Urothelium cell line (cell line): ENCODE measurements around the gene CKB.

Source experiments
- DNase-seq: peaks from one replicate; pipeline ENCODE4 v3.0.0; 2011; ENCODE audit warnings: low spot score, mixed read lengths
- FAIRE-seq: peaks from 2 replicates; lab custom pipeline; 2011; peaks lifted over from hg19 to GRCh38; lab: Jason Lieb, UNC

The CKB gene

DNA sequence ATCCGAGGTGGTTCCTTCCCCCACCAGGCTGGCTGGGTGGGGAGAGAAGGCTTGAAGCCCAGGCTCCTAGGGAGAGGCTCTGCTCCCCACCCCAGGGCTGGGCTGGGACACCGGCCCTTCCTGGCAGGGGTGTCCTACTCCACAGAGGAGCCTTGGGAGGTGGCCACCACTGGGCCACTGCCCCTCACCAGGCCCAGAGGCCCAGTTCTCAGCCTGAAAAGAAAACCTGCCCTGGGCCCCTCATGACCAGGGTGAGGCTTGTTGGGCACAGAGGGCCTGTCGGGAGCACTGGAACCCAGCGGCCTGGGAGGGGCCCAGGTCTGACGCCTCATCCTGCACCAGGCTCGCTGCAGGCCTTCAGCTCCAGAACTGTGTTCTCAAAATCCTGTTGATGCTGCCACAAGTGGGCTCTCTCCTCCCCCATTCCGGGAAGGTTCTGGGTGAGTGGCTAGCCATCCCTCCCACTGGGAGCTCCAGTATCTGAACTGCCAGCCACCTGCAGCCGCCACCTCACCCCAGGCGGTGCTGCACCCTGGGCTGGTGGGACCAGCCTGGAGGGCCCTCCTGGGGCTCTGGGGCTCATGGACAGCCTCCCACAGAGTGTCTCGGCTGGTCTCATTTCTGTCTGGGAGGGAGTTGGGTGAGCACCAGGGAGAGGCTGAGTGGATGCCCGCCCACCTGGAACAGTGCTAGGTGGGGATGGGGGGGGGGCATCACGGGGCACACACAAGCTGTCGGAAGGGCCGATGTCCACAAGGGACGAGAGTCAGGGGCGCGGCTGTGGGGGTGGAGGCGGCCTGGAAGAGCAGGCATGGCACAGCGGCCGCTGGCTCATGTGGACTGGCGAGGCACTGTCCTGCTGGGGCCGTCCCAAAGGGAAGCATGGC, 28.1 kb upstream of the CKB start:
- DNase-seq (no peak), FAIRE-seq (no peak)

DNA sequence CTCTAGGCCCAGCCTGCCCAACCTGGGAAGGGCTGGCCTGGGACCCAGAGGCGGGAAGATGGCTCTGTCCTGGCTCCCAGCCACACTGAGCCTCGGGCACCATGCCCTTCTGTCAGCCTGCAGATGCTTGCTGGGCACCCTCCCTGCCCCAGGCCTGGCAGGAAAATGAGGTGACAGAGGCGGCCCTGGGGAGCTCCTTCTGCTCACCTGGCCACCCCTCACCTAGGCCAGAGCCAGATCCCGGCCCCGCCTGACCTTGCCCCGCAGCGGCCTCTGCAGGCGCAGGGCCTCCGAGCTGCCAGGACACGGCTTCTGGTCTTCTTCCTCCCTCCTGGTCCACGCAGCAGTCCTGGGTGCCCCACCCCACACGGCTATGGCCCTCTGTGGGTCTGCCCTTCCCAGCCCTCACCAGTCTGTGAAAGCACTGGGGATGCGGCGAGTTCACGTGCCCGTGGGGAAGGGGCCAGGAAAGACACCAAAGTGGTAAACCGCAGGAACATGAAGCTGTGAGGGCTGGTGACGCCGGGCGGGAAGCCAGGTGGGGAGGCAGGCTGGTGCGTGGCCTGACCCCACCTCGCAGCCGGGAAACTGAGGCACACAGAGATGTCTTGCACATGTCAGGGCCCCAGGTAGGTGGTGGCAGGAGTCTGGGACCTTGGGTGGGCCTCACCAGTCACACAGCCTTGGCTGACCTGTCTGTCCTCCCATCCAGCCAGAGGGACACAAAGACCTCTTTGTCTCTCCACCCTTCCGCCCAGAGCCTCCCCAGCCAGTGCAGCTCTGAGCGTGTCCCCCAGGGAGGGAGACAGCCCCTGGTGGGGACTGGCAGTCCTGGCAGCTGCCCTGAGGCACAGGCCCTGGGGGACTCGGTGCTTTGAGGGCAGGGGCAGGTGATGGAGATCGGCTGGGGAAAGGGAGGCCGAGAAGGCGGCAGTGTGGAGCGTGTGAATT, 27.0 kb upstream of the CKB start:
- FAIRE-seq (no peak), DNase-seq (no peak)

DNA sequence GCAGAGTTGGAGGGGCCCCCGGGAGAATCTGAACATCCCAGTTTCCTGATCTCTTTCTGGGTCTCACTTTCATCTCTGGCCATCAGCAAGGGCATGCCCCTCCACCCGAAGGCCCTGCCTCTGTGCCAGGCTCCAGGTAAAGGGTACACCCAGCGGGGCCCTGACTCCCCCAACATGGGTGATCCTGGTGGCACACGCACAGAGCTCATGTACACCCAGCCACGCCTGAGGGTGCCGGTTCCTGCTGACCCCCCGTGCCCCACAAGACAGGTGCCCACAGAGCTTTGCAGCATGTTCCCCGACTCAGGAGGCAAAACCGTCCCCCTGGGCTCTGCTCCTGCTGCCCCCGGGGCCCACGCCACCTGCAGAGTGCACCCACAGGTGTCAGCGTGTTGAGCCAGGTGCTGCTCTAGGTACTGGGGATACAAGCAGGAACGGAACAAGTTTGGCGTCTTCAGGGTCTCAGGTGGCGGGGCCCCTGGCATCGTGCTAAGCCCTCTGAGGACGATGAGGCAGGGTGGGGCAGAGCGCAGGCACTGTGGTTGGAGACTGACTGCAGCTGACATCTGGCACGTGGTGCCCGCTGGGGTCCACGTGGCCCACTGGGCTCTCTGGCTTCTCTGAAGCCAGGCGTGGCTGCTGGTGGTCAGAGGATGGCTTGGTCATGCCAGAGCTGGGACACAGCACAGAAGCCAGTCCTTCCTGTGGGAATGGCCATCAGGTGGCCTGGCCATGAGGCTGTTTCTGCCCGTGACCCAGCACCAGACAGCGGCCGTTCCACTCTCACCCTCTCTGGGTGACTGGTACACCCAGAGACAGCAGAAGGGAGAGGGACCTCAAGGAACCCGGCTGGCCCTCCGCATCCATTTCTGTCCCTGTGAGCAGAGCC, 26.1 kb upstream of the CKB start:
- FAIRE-seq (no peak), DNase-seq (no peak)

DNA sequence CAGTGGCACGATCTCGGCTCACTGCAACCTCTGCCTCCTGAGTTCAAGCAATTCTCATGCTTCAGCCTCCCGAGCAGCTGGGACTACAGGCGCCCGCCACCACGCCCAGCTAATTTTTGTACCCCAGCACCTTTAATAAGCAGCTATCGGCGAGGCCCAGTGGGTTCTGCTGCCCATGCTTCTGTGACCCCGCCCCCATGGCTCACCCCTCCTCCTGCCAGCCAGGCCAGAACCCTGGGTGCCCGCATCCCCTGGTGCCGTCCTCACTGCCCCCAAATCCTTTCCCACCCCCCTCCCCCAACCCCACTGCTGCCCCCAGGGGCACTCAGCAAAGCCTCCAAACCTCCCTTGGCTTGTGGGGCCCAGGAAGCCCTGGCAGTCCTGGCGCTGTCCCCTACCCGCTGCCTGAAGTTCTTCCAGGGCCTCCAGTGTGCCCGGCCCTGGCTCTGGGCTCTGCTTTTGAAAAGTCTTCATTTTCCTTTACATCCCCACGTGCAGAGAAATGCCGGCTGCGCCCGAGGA, 25.4 kb upstream of the CKB start:
- FAIRE-seq (no peak), DNase-seq (no peak)

DNA sequence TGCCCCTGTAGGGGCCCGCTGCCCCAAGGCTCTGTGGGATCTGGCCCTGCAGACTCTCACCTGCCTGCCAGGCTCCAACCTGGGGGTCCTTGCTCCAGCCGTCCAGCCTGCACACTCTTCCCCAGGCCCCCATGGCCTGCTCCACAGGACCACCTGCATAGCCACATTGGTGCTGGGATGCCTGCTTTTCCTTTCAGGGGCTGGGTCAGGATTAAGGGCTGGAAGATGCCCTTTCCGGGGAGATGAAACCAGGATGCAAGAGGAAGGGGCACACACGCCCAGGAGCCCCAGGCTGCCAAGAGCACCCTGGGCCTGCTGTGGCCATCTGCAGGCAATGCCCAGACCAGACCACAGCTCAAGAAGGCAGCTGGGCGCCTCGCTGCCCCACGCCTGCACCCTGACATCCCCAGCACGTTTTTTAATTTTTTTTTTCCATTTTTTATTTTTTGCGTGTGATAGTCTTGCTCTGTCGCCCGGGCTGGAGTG, 24.9 kb upstream of the CKB start:
- FAIRE-seq, result no peak
- DNase-seq, result no peak

DNA sequence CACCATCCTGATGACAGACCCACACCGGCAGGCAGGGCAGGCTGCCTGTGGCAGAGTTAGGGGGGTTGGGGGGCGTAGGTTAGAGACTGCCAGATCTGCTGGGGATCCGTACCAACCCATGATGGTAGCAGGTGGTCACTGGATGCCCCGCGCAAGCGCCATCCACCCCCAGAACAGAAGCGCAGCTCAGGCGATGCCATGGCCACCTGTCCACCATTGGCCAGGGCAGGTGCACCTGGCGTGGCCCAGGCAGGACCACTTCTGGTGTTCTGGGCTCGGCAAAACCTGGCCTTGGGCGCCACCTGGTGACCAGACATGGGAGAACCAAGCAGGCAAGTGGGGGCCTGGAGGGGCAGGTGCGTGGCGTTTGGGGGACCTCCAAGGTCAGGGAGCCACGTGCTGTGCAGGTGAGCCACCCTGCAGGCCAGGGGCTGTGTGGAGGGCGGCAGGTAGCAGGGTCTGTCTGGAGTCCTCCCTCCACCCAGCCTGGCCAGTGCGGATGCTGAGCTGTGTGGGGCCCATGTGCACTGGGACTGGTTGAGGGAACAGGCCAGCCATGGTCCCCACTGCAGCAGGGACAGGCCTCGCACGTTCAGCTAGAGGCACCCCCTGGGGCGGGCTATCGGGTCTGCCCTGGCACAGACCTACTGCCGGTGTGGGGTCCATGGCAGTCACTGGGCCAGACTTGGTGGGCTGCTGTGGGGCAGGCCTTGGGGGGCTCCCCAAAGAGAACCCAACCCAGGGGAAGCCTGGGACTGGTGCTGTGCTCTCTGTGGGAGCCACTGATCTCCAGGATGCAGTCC, 24.2 kb upstream of the CKB start:
- DNase-seq, result peak; percentile 67
- FAIRE-seq, result no peak

DNA sequence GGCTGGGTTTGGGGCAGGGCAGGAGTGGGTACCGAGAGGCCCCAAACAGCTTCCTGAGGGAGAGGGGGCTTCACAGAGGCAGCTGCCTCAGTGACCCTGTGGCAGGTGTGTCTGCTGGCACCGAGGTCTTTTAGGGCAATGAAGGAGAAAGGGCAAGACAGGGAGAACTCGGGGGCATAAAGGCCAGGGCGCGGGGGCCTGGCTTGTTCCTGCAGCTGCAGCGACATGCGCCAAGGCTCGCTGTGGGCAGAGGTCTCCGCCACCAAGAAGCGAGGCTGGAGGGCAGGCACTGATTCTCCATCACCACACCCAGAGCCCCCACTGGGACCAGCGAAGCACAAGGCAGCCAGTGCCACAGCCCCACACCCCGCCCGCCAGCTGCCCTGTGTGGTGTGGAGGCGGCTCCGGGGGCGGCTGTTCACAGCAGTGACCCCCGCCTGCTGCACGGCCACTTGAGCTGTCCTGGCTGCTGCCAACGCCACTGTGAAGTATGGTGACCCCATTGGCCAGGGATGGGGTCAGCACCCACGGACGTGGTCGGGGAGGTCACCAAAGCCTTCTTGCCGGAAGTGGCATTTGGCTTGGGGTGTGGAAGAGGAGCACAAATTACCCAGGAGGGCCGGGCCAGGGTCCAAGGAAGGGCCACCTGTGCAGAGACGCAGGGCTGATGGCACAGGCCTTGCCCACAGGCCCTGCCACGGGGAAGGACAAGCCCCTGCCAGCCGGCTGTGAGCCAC, 23.5 kb upstream of the CKB start:
- FAIRE-seq (no peak), DNase-seq (no peak)

DNA sequence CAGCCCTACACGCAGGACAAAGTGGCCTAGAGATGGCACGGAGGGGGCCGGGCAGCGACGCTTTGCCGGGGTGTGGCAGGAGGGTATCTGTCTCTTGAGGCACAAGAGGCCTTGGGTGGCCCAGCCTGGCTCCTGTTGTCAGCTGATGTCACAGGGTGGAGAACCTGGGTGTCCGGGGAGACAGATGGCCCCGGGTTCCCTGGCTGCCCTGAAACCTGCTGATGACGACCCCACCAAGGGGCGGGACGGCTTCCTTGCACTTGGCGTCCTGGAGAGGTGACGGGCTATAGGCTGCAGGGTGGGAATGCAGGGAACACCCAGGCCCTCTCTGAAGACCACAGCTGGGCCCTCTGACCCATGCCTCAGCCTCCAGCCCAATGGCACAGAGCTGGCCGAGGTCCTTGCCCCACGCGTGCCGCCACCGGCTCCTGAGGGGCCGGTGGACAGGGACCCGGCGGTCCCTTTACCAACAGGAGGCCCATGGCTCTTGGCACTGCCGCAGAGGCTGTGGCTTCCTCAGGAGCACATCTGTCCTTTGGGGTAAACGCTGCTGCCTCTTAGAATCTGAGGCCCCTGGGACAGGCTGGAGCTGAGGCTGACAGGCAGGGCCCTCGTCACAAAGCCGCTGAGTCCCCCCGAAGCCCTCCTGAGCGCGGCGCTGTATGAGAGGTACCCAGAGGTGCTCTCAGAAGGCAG, 22.7 kb upstream of the CKB start:
- DNase-seq (no peak), FAIRE-seq (no peak)

DNA sequence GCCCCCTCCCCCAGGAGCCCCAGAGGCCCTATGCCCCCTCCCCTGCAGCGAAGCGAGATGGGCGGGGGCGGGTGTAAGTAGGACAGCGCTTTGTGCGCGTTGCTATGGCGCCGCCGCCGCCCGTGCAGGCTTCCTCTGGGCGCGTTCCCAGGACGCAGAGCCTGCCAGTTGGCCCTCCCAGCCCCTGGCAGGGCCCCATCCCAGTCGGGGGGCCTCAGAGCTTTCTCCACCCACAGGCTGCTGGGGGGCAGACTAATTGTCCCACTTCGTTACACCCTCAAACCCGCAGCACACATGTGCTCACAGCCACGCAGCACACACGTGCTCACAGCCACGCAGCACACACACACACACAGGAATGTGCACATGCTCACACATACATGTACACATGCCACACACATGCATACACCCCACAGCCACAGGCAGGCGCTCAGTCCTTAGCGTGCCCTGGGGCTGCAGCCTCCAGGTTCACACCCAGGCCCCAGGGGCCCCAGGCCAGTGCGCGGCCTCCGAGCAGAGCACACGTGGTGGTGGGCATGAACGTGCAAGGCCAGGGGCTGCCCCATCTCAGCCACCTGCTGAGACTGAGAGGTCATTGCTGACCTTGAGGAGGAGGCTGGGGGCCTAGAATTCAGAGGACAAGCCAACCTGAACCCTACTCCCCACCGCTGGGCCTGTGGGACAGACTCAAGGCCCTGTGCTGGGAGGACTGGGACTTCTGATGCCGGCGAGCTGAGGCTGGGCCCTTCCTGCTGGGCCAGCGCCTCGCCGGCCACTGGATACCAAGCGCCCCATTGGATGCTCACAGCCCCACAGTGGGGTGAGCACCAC, 22.0 kb upstream of the CKB start:
- DNase-seq (no peak), FAIRE-seq (no peak)

DNA sequence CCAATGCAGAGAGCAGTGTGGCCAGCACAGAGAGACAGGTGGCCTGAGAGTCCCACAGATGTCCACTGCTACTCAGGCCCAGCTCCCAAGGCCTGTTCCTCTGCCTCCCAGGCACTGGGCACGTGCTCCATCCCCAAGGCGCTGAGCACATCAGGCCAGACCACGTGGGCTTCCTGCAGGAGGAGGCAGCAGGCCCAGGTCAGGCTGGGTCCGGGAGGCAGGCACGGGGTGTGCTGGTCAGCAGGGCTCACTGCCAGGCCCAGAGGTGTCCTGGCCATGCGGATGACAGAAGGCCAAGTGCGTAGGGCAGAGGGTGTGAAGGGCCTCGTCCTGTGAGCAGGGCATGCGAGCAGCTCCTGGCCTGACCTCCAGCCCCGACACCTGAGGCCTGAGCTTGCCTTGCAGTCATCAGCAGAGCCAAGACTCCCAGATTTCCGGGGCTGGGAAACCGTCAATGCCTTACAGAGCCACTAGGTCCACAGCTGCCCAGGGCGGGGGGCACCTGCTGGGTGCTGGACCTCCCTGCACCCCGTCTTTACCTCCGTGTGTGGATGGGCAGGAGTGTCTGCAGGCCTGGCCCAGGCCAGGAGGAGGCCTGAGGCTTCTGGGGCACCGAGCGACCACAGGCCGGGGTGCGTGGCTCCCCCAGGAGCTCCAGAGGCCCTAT, 21.2 kb upstream of the CKB start:
- no peak for FAIRE-seq
- no peak for DNase-seq

DNA sequence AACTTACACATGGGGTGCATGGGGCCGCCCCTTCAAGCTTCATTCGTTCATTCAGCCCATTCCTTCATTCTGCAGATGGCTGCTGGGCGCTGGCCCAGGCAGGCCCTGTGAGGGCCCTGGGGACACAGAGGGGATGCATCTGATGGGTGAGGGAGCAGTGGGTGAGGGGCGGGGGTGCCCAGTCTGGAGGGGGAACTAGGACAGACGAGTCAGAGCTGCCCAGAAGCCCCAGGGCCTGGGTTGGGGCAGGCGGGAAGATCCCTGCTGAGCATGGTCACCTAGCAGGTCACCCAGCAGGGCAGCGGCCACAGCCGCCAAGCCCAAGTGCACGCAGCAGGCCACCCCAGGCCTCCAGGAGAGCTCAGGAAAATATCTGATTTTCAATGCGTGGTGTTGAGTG, 20.5 kb upstream of the CKB start:
- no peak for FAIRE-seq
- DNase-seq, result no peak

DNA sequence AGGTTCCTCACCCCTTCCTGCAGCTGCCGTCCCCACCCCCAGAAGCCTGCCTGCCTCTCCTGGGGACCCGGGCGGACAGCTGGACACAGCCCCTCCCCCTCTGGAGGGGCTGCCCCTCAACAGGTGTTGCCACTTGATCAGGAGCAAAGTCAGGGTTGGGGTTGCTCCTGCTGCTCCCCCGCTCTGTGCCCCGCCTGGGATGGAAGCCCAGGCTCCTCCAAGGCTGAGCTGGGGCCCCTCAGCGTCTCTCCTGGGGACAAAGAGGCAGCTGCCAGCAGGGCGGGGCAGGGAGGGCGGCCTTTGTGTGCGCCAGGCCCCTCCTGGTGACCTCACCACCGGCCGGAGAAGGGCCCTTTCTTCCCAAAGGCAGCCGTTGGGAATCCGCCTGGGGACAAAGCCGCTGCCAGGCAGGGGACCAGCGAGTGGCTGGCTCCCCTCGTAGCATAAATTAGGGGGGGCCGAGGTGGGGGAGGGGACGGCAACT, 20.0 kb upstream of the CKB start:
- DNase-seq, result no peak
- no peak for FAIRE-seq

DNA sequence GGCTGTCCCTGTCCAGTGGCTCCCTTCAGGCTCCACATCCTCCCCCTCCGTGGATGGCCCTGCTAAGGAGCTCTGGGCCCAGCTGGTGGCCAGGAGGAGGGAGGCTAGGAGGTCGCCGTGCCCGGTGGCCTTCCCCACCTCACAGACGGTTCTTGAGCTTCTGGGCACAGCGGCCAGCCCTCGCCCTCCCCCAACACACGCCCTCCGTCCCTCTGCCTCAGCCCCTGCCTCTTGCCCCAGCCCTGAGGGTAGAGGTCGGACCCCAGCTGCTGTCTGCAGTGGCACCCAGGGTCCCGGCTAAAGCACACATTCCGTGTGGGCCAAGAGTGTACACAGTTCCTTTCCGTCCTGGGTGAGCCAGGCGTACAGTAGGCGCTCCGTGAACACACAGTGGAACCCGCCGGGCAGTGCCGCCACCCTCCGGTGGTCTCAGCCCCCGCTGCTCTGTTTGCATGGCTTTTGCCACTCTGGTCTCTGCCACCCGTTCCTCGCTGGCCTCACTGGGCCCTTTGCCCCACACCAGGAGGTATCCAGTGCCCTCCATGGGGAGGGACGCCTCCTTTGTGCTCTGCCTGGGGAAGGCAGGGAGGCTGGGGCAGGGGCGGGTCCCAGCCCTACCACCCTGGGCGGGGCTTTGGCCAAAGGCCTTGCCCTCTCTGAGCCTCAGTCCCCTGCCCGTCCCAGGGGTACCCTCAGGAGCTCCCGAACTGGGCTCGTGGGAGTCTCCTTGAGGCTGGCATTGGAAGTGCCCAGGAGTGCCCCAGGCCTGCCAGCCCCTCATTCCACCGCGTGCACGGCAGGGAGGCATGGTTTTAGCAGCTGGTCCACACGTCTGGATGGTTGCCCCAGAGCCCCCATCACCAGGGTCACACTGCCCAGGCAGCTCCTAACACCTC, 19.3 kb upstream of the CKB start:
- FAIRE-seq (no peak), DNase-seq (no peak)

DNA sequence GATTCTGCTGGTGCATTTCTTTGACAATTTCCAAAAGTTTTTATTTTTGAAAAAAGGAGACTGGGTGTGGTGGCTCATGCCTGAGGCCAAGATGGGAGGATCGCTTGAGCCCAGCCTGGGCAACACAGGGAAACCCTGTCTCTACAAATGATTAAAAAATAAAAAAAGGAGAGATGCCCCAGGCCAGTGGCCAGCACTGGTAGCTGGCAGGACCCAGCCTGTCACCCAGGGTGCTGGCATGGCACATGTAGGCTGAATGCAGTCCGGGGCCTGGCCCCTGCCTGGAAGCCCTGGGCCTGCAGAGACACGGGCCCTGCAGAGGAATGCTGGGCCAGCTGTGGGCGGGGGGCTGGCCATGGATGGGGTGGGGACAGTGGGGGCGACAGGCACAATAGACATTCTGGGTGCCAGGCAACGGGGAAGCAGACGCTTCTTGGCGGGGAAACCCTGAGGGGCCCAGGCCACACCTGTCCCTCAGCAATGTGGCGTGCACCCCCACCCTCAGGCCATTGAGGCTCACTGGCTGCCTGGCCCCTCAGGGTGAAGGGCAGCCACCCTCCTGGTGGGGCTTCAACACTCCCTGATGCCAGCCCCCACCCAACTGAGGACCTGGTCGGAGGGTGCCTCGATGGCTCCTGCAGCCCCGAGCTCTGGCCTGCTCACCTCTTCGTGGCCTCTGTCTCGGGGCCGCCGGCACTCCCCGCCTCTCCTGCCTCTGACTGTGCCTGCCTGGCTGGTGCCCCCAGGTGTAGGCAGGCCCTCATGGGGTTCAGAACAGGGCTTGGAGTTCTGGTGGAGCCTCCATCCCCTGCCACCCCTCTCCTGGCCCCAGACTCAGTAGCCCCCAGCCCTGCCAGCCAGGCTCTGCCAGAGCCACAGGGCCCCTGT, 18.4 kb upstream of the CKB start:
- DNase-seq (no peak), FAIRE-seq (no peak)
